COLO668 (cell line): ENCODE measurements around the gene CPT2.

Experiments
- DNase-seq: peaks from one replicate; lab custom pipeline; 2025; ENCODE audit not compliant: unreplicated experiment; lab: John Stamatoyannopoulos, UW

CPT2 gene

DNA sequence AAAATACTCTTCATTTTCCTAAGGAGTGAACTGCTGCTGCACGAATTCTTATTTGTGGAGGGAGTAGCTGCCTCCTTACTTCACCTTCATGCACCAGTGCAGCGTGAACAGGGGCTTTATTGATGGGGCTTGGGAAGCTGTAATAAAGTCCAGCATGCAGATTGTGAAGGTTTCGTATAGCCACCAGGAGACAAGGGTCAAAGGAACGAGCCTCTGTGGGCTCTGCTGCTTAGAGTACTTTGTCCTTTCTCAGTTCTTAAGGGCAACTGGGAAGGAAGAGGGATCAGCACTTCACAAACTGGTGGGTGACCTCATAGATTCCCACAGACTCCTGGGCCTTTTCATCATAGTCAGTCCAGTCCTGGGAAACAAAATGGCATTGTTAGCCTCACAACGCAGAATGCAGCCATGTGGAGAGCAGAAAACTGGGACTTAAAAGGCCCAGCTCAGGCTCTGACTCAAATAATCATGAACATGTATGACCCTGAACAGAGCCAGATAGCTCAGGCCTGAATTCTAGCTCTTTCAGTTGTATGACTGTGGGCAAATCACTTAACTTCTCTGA is 17.8 kb downstream of the CPT2 start:
- DNase-seq = no peak

DNA sequence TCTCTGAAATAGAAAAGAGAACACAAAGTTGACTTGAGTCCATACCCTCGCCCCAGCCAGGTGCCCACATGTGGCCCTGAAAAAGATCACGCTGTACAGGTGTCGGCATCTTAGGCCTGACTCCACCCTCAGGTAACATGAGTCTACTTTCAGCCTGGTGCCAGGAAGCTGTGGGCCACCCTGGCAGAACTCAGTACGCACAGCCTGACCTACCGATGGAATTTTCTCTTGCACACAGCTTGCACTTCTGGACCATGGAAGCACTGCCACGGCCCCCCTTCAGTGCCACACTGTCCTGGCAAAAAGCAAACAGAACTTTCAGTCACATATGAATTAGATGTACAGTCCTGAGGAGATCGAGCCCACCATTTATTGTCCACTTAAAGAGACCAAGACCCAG is 21.6 kb downstream of the CPT2 start:
- no peak for DNase-seq

DNA sequence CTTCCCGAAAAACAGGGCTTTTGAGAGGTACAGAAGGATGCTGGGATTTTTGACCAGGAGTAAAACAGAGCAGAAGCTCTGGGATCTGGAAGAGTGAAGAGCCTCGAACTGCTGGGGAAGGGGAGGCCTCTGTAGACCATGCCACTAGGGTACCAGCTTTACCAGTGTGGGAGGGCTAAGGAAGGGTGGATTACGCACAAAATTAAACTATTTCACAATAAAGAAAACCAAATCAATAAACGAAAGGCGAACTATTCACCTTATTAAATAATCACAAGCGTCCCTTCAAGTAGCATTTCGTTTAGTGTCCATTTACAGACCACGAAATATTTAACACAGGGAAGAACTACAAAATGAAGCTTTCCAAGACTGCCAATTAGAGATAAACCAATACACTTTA is 23.1 kb downstream of the CPT2 start:
- DNase-seq = no peak

DNA sequence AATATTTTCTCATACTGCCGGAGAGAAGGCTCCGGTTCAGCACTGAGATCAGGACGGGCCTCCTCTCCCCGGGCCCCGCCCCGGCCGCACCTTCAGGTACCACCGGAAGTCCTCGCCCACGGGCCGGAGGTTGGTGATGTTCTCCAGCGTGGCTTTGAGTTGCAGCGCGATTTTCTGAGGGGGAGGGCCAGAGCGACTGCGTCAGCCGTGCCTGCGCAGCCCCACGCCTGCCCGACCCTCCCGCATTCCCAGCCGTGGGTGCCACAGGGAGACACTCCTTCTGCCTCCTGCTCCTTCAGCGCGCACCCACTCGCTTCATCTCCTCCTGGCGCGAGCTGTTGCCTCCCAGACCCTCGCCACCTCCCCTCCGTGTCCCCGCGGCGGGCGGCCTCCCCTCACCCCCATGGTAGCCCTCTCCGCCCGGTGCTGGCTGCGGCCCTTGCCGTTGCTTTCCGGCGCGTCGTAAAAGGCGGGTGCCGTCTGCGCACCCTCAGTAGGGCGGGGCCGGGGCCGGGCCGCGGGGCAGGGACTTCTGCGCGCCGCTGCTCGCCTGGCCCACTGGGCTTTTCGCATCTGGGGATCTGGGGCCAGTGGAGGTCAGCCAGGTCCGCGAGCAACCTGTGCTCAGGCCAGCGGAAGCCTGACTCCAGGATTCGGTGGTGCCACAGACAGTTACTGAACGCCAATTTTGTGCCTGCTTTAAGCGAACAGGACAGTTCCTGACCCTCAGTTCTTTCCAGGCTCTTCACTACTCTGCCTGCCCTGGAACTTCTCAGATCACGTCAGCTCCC is 23.7 kb downstream of the CPT2 start, which contains the start of gene CZIB:
TSS of gene CZIB (minus strand) at position 464 of the 791 bp plus-strand sequence. CDS start at position 405, 59 bp downstream.
- DNase-seq = peak; percentile 99

DNA sequence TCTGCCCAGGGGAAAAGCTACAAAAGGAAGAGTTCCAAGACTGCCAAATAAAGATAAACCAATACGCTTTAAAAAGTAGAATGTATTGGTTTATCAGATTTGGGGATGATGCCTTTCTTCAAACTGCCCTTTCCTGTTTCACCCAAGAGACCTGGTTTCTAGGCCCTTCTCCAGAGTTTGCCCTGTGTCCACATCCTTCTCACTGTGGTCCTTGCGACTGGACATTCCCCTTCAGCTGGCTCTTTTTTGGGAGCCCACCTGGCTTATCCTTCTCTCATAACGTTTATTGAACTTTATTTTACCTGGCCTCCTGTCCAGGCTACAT is 24.3 kb downstream of the CPT2 start:
- DNase-seq = no peak

DNA sequence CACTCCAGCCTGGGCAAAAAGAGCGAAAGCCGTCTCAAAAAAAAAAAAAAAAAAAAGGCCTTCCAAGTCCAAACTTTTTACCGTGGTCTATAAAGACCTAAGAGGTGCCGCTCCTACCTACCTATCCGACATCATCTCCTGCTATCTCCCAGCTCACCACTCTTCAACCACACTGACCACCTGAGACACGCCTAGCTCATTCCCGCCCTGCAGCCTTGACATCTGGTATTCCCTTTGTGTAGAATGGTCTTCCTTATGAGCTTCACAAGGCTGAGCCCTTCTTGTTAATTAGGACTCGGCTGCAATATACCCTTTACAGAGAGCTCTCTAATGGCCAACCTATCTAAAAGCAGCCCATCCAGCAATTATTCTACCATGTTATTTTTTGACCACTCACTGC is 41.0 kb downstream of the CPT2 start:
- DNase-seq = no peak

DNA sequence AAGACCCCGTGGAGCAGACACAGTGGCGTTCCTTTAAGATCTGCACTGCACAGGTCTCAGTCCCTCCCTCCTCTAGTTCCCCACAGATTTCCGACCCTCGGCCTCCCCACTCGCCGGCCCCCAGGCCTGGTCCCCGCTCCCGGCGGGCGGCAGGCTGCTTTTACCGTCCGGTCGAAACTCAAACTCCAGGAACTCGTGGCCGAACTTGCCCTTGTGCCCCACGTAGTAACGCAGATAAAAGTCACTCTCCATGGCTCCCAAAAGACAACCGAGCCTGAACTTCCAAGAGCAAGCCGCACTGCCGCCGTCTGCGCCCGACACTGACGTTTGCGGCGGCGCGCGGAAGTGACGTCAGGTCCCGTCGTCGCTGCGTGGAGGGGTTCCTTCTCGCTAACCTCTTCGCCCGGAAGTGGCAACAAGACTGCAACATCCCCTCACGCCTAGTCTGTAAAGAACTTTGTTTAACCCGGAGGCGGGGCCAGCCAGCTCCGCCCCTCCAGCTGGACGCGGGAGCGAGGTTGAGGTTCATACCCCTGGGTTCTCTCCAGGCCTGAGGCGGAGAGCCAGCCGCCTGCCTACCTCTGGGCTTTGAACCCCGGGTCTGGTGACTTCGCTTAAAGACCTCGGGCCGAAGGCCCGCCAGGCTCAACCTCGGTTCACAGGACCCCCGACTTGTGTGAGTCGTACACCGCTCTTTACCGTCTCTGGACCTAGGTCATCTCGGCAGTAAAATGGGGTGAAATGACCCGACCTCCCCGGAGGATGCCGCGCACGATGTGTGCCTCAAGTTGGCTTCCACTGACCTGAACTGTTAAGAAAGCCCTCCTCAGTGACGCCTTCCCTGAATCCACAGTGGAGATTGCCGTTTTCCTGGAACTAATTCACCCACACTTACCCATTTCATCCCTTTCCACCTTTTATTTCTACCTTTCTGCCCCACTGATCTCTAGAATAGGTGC is 41.9 kb downstream of the CPT2 start, which contains the start of gene MAGOH:
TSS of gene MAGOH (minus strand) at position 322 of the 959 bp plus-strand sequence. CDS start at position 252, 70 bp downstream.
- DNase-seq = peak; percentile 98

DNA sequence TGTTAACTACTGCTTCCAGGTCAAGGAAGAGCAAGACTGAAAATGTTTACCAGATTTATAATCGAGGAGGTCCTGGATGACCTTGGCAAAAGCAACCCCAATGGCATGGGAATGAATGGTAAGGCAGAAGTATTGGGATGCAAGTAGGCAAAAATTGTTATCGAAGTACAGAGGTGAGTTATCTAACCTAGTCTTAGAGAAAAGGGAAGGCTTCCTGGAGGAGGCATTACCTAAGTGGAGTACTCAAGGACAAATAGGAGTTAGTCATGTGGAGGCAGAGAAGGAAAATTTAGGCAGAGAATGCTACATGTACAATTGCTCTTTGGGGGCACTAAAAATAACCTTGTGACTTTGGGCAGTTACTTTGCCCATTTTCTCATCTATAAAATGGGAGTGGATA is 45.2 kb downstream of the CPT2 start:
- no peak for DNase-seq

DNA sequence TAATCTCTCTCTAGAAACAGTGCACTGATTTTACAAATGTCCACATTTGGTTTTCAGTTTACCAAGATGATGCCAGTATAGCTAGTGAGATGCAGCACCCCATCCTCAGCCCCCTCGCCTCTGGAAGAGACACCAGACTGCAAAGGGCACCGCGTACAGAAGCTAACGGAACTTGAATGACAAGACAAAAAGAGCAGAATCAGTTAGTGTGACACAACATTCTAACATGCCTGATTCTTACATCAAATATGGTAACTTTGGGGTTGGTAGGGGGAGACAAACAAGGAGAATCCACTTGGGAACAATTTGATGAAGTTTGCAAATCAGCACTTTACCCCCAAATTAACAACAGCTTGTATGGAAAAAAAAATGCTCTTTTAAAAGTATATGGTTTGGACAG is 45.8 kb downstream of the CPT2 start:
- no peak for DNase-seq

DNA sequence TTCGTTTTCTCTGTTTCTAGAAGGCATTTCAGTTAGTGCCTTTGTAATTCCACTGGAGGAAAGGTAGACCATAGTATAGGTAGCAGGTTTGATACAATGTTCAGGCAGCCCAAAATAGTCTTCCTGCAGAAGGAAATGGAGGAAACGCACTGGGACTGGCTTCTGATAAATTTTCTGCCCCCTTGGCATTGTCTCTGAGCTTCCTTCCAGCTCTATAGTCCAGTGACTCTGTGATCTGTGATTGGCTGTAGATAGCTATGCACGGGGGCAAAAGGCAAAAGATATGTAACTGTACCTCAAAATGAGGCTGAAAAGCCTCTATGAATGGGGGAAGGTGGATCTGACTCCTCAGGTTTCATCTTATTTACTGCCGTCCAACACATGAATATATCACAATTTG is 47.5 kb downstream of the CPT2 start:
- DNase-seq = no peak

DNA sequence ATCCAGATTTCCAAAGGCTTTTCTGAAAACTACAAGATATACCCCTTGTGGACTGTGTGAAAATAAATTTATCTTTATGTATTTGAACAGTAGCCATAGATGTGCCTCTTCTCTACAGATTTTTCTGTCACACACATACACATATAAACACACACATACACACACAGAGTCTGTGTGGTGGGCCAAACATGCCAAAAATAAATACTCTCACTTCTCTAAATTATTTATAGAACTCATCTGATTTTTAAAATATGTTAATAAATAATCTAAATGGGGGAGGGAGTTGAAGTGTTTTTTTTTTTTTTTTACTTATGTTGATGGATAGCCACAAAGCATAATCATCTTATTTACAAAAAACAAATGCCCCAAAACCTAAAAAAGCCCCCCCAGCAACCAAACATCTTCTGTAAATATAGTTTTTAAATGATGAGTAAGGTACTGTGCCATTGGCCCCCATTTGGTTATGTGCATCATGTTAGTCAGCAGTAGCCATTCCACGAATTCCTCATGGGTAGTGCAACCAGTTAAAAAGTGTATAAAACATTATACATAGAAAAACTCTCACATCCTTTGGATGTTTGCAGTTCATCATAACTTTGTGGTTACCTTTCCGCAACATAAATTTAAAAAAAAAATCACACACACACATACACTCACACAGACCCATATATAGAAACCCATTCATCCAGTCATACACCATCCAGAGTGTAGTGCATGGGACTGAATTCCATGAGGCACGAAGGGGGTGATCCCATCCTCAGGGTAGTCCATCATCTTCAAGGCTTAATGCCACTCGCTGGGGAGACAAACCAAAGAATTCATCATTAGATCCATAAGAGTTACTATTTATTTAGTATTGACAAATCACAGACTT is 49.9 kb downstream of the CPT2 start:
- no peak for DNase-seq

DNA sequence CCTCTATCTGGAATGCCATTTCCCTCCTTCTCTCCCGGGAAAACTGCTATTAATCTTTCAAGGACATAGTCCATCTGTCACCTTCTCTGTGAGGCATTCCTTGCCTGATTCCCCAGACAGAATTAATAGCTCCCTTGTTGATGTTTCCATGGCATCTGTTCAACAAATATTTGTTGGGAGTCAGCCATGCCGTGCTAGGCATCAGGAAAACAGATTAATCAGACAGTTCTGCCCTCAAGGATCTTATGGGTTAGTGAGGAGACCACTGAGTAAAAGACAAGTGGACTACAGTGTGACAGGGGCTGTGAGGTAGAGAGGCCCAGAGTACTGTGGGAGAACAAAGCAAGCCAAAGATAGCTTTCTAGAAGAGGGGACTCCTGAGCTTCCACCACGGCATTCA is 53.1 kb downstream of the CPT2 start:
- DNase-seq = no peak

DNA sequence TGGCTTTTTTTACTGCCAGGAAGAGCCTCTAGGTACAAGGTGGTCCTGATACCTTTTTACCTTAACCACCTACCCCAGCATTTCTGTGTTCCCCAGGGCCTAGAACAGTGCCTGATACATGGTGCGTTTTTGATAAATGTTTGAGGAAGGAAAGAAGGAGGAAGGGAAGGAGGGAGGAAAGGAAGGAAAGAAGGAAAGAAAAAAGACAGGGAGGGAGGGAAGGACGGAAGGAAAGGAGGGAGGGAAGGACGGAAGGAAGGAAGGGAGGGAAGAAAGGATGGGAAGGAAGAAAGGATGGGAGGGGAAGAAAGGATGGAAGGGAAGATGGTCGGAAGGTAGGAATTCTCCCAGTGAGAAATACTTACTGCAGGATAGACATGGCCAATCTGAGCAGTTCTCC is 53.7 kb downstream of the CPT2 start:
- DNase-seq = no peak

DNA sequence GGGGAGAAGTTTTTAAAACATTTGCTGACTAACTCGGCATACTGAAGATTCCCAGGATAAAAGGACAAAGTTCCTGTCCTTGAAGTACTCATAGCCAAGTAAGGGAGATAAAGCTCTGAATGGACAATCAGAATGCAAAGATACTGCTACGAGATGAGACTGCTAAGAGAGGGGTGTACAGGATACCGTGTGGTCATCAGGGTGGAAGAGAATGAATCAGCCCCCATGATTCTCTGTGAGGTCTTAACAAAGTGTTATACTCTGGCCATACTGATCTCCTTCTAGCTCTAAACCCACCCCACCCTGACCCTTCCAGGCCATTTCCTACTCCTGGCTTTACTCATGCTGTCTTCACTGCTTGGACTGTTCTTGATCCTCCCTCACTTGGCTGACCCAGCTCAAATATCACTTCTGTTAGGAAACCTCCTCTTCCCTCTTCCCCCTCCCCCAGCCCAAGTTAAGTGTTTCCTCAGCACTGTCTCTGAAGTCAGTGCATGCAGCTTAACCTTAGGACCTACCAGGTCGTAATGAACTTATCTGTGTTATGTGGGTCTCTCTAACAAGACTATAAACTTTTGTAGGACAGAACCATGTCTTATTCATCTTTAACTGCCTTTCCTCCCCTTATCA is 57.5 kb downstream of the CPT2 start:
- no peak for DNase-seq

DNA sequence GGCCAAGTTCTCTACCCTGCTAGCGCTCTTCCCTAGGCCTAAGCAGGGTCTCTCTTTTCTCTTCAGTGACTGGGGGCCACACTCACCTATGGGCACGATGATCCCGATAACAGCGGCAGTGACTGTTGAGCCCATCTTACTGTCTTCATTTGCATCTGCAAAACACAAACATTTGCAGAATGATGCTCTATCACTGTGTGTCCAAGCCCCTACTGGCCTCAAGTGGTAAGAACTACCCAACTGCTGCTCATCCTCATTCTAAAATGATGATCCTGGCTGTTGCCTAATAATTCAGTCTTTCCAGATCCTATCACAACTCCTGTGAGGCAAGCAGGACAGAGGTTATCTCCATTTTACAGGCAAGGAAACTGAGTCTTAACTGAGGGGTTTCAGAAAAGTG is 58.4 kb downstream of the CPT2 start:
- DNase-seq = no peak

DNA sequence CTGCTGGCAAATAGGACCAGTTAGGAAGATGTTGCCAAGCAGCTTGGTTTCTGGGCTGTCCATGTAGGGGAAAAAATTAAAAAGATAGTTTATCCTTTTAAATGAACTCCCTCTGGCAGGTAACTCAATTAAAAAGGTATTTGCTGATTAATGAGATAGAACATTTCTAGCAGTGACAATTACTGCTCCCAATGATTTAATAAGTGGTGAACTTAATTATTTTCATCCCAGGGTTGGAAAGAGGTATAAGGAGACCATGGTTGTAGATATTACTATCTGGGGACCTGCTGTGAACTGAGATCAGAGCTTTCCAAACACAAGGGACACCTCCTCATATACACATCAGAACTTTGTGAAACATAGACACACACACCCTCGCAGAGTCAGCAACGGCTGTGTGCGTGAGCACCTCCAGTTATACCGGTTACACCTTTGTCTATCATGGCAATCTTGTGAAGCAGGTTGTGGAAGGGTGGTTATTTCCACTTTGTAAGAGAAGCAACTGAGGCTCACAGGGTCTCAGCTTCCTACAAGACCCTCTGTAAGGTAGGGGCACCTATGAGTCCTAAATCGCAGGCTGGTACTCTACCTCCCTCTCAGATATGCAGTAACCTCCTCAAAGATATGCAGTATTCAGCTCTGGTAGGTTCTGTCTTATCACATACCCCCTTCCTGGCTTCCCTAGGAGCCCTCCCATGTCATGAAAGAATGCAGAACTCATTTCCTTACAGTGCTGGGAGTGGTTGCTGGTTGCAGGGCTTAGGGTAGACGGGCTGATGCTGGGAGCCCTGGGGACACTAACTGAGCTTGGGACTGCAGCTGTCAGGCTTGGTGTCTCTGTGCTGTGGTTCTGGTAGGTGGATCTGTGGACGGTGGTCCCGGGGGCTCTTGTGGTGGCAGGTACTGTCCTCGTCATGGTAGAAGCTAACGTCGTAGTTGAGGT is 60.2 kb downstream of the CPT2 start:
- DNase-seq = no peak

DNA sequence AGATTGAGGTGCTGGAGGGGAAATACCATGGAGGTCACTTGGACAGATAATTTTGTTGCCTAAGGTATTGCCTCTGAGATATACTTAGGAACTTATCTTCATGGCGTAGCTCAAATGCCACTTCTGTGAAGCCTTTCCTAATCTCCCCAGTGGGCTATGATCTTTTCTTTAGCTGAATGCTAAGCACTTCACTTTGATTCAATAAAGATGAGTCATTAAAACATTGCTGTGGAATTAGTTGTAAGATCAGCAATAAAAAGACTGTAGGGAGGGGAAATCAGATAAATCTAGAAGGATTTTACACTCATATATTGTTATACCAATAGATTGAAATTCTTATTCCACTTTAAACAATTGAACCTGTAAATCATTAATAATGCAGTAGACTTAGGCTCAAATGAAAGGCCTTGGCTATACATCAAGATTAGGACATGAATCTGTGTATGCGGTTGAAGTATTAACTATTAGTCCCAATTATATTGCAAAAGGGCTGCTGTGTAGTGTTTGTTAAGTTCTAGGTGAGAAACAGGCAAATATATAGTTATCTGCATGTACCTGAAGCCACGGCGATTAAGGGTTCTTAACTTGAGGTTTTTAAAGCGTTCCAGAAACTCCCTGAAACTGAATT is 60.9 kb downstream of the CPT2 start:
- no peak for DNase-seq

DNA sequence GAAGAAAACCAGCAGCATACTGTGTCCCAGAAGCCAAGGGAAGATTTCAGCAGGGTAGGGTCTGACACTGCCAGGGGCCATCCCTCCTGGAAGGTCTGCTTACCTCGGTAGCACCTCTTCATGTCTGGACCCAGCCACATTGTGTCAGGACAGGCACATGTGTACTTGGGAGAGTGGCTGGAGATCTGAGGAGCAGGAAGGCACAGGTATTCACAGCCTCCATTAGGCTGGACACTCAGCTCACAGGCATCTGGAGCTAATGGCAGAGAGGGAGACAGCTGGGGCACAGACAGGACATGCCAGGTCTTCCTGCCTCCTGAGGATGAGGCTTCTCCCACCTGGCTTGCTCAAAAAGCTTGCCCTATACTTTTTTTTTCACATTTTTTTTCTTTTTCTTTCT is 61.6 kb downstream of the CPT2 start:
- DNase-seq = no peak

DNA sequence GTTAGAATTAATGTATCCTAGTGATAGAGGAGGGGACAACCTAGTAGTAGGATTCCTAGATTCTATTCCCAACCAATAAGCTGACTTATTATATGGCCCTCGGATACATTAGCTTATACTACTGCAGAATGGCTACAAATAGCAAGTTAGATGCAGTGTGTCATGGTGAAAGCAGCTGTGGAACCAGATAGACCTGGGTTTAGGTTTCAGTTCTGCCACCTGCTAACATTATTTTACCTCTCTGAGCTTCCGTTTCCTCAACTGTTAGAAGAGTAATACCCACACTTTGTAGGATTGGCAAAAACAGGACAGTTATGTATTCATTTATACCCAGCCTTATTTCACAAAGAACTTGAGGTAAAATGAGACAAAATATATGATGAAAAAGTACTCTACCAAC is 63.3 kb downstream of the CPT2 start:
- DNase-seq = no peak
